Measurements from ENCODE around the gene SLC28A1. TPM values are rescaled to one million over a fixed set of nuclear protein-coding genes. Genes with fewer than 3 reads are reported as not detected.
"Not testable (repeated sequence)": the region's sequence is repeated elsewhere in the genome, so short reads cannot be mapped to it uniquely, and the experiment has no call there.

SLC28A1 gene
- total and polyA plus RNA-seq, 2 experiments from 2014 or later, result not detected

DNA sequence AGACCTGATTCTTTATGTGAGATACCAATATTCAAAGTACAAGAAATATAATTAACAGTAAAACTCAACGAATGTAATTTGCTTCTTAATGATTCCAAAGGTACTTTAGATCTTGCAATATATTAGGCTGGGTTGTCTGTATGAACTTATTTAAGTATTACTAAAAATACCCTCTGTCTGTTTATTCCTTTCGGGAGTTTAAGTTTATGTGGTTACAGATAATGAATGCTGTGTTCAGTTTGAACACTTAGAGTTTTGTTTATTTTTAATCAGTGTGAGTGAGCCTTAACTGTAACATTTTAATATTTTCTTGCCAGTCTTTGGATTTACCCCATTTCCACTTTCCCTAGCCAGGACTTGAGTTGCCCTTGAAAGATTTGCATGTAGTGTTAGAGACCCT is 100.7 kb downstream of the SLC28A1 start:
- 92 to 95% methylated on average over 2 of the region's 2 CpGs for WGBS, 2 experiments (ENCODE audit: low coverage in 1 of 2, low lambda C conversion rate in 2 of 2, missing lambda C conversion rate in 2 of 2)
- no peak overlapping the region for H3K4me2 ChIP-seq (ENCODE audit: unreplicated experiment)
- peaks cover 80% of the 10 kb centered on the region for H3K79me2 ChIP-seq (ENCODE audit: insufficient read depth)

DNA sequence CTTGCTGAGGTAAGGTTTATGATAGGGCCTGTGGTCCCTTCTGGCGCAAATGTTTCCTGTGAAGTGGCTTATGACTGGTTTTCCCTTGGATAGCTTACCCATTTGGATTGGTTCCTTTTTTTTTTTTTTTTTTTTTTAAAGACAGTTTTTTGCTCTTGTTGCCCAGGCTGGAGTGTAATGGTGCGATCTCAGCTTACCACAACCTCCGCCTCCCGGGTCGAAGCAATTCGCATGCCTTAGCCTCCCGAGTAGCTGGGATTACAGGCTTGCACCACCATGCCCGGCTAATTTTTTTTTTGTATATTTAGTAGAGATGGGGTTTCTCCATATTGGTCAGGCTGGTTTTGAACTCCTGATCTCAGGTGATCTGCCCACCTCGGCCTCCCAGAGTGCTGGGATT is 102.9 kb downstream of the SLC28A1 start:
- H3K36me3 ChIP-seq (ENCODE audit: low read depth); H3K4me2 ChIP-seq (ENCODE audit: unreplicated experiment); H3K4me3 ChIP-seq; in situ Hi-C loops (cut with MboI); H3K9ac ChIP-seq; H3K9me3 ChIP-seq (ENCODE audit: low read depth); H3K9me2 ChIP-seq (ENCODE audit: insufficient read depth); H3K27ac ChIP-seq; H3K27me3 ChIP-seq (replicated peaks; ENCODE audit: insufficient read depth); H2AFZ ChIP-seq; H4K20me1 ChIP-seq (ENCODE audit: insufficient read depth); DNase-seq: not testable (repeated sequence)
- Histone ChIP-seq H3K4me1 (ENCODE audit: insufficient read depth) (peaks cover 28% of the 10 kb centered on the region), H3K79me2 (ENCODE audit: insufficient read depth) (peaks cover 100% of the 10 kb centered on the region), H3F3A (ENCODE audit: insufficient read depth) (peaks cover 26% of the 10 kb centered on the region; the same call in 1 of the 2 replicates)
- 97 to 98% methylated on average over 8 to 9 of the region's 9 CpGs for WGBS, 2 experiments (ENCODE audit: low coverage in 1 of 2, low lambda C conversion rate in 2 of 2, missing lambda C conversion rate in 2 of 2)

More for the DNA sequence above, 100.7 kb downstream of the SLC28A1 start:
- TF ChIP-seq EZH2 (IDR thresholded peaks at IDR 0.05; ENCODE audit: insufficient read depth, poor library complexity, severe bottlenecking), result no peak
- TF ChIP-seq EZH2phosphoT487 (IDR thresholded peaks at IDR 0.05; ENCODE audit: insufficient read depth, low read depth), result no peak
- no peaks in the 10 kb centered on the region for H3K9me3 ChIP-seq (ENCODE audit: low read depth)
- no peaks in the 10 kb centered on the region for H4K20me1 ChIP-seq (ENCODE audit: insufficient read depth)
- in situ Hi-C loops (cut with MboI), result no loop called here
- no peak overlapping the region for H2AFZ ChIP-seq
- H3K4me3 ChIP-seq, result no peak overlapping the region
- no peak for DNase-seq
- no peaks in the 10 kb centered on the region for H3K9me2 ChIP-seq (ENCODE audit: insufficient read depth)
- no peak overlapping the region for H3K9ac ChIP-seq
- no peaks in the 10 kb centered on the region for H3K36me3 ChIP-seq (ENCODE audit: low read depth)
- no peak overlapping the region for H3K27ac ChIP-seq
- 0 out of 2 replicates have a peak, but pooled peaks cover 15% of the 10 kb centered on the region for H3F3A ChIP-seq (ENCODE audit: insufficient read depth)
- H3K27me3 ChIP-seq (replicated peaks; ENCODE audit: insufficient read depth), result no peaks in the 10 kb centered on the region
- H3K4me1 ChIP-seq (ENCODE audit: insufficient read depth), result peaks cover 13% of the 10 kb centered on the region

DNA sequence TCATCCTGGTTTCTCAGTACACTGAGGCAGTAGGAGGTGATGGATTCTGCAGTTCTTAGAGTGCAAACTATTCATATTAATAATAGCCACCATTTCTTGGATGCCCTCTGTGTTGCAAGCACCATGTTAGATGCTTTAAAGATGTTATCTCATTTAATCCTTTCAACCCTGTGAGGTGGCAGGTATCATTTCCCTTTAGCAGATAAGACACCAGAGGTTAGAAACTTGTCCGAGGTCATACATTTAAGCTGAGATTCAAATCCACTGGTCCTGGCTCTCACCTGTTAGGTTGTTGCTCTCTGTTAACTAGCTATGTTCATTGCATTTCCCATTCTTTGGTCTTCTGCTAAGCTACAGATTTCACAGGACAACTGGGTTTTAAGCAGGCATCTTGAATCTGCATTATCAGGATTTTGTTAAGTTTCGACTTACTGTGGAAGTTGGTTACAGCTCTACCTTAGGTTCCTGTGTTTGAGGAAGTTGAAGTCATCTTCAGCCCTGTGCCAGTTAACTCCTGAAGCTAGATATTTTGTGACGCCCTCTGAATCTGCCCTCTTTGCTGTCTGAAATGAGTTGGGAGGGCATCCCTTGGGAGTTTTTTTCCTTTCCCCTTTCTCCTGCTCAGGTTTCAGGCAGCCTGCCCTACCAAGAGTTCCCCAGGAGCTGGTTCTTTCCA is 103.6 kb downstream of the SLC28A1 start:
- Histone ChIP-seq H4K20me1 (ENCODE audit: insufficient read depth) (peaks cover 4% of the 10 kb centered on the region), H3K79me2 (ENCODE audit: insufficient read depth) (peaks cover 99% of the 10 kb centered on the region), H3K27ac (no peak overlapping the region), H2AFZ (no peak overlapping the region), H3F3A (ENCODE audit: insufficient read depth) (peaks cover 26% of the 10 kb centered on the region; the same call in 1 of the 2 replicates), H3K9ac (no peak overlapping the region), H3K4me1 (ENCODE audit: insufficient read depth) (peaks cover 35% of the 10 kb centered on the region), H3K9me2 (ENCODE audit: insufficient read depth) (no peaks in the 10 kb centered on the region), H3K9me3 (ENCODE audit: low read depth) (no peaks in the 10 kb centered on the region), H3K4me3 (no peak overlapping the region), H3K36me3 (ENCODE audit: low read depth) (no peaks in the 10 kb centered on the region), H3K4me2 (ENCODE audit: unreplicated experiment) (no peak overlapping the region), H3K27me3 (replicated peaks; ENCODE audit: insufficient read depth) (no peaks in the 10 kb centered on the region)
- 94 to 96% methylated on average over 3 of the region's 3 CpGs for WGBS, 2 experiments (ENCODE audit: low coverage in 1 of 2, low lambda C conversion rate in 2 of 2, missing lambda C conversion rate in 2 of 2)
- no peak for DNase-seq
- in situ Hi-C loops (cut with MboI), result no loop called here
- no peak for TF ChIP-seq EZH2phosphoT487 (IDR thresholded peaks at IDR 0.05; ENCODE audit: insufficient read depth, low read depth)
- TF ChIP-seq EZH2 (IDR thresholded peaks at IDR 0.05; ENCODE audit: insufficient read depth, poor library complexity, severe bottlenecking), result no peak

DNA sequence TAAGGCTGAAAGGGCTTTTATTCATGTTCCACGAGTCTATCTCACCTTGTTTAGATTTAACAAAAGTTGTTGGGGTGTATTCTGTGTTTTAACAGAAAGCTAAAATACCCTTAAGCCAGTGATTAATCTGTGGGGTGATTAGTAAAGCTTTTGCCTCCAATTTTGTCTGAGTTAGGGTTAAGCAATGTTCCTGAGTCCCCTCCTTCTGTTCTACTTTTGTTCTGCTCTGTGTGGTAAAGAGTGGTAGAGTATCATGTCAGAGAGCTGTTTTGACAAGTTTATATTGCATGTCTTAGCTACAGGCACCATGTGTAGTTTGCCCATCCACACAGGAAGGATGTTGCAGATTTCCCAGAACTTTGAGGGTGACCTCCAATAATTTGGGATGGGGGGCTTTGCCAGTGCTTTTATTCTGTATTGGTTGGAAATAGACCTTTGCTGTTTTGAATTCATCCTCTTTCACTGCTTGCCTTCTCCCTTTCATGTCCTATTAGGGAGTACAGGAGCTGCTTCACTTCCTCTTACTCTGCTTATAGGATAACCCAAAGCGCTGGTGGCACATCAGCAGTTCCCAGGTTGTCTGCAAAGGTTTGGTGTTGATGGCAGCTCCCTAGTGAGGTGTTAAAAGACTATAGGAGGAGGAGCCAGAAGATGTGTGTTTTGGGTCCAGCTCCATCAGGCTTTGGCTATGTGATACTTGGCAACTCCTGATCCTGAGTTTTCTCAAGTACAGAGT is 104.6 kb downstream of the SLC28A1 start:
- no peak for TF ChIP-seq EZH2 (IDR thresholded peaks at IDR 0.05; ENCODE audit: insufficient read depth, poor library complexity, severe bottlenecking)
- TF ChIP-seq EZH2phosphoT487 (IDR thresholded peaks at IDR 0.05; ENCODE audit: insufficient read depth, low read depth), result no peak
- H3K9me2 ChIP-seq (ENCODE audit: insufficient read depth), result no peaks in the 10 kb centered on the region
- H4K20me1 ChIP-seq (ENCODE audit: insufficient read depth), result peaks cover 4% of the 10 kb centered on the region
- no peak overlapping the region for H3K4me3 ChIP-seq
- no peaks in the 10 kb centered on the region for H3K36me3 ChIP-seq (ENCODE audit: low read depth)
- no peak overlapping the region for H3K27ac ChIP-seq
- peaks cover 27% of the 10 kb centered on the region for H3K4me1 ChIP-seq (ENCODE audit: insufficient read depth)
- peaks cover 18% of the 10 kb centered on the region; the same call in 1 of the 2 replicates for H3F3A ChIP-seq (ENCODE audit: insufficient read depth)
- WGBS, 2 experiments (ENCODE audit: low coverage in 1 of 2, low lambda C conversion rate in 2 of 2, missing lambda C conversion rate in 2 of 2), result 96 to 98% methylated on average over 2 of the region's 2 CpGs
- H3K9ac ChIP-seq, result no peak overlapping the region
- no peaks in the 10 kb centered on the region for H3K9me3 ChIP-seq (ENCODE audit: low read depth)
- in situ Hi-C loops (cut with MboI), result no loop called here
- H3K79me2 ChIP-seq (ENCODE audit: insufficient read depth), result peaks cover 99% of the 10 kb centered on the region
- H3K27me3 ChIP-seq (replicated peaks; ENCODE audit: insufficient read depth), result no peaks in the 10 kb centered on the region
- no peak for DNase-seq
- no peak overlapping the region for H2AFZ ChIP-seq
- H3K4me2 ChIP-seq (ENCODE audit: unreplicated experiment), result no peak overlapping the region

All from GM23248 (cell line).